ENCODE measurements around the gene HOMEZ. TPM values are rescaled to one million over a fixed set of nuclear protein-coding genes. Genes with fewer than 3 reads are reported as not detected.

The HOMEZ gene
- total RNA-seq, 1 experiment from 2014 or later = 6.2 TPM

- no peak for DNase-seq
- Histone ChIP-seq H3K27me3 (ENCODE audit: insufficient read depth, low read length) (no peaks in the 10 kb centered on the region), H2BK12ac (ENCODE audit: insufficient read length, low read depth, low read length) (no peak overlapping the region), H2BK20ac (ENCODE audit: low read depth, low read length, poor library complexity, severe bottlenecking) (no peak overlapping the region), H3K4ac (ENCODE audit: low read depth, low read length) (no peak overlapping the region; the same call in 1 of the 2 replicates), H3K9ac (ENCODE audit: extremely low read depth, insufficient read length, low read length) (peak overlapping the region; percentile 97), H3K9me3 (ENCODE audit: control insufficient read depth, low read depth, low read length) (no peaks in the 10 kb centered on the region), H2BK120ac (ENCODE audit: low read depth, low read length, poor library complexity, severe bottlenecking) (peak overlapping the region; percentile 91), H3K27ac (ENCODE audit: insufficient read length, low read depth, low read length) (no peak overlapping the region), H2AK5ac (ENCODE audit: insufficient read length, low read length) (no peak overlapping the region), H3K79me2 (ENCODE audit: insufficient read depth, low read length) (peaks cover 10% of the 10 kb centered on the region; the same call in 1 of the 2 replicates), H2BK15ac (ENCODE audit: low read depth, low read length) (no peak overlapping the region), H4K91ac (ENCODE audit: insufficient read length, low read depth, low read length) (no peak overlapping the region), H2AFZ (ENCODE audit: low read length) (no peak overlapping the region), H2BK5ac (ENCODE audit: insufficient read length, low read length) (no peak overlapping the region), H4K5ac (ENCODE audit: insufficient read length, low read depth, low read length) (peak overlapping the region; percentile 24), H4K20me1 (ENCODE audit: control insufficient read depth, insufficient read depth, insufficient read length) (no peaks in the 10 kb centered on the region), H3K18ac (ENCODE audit: insufficient read length, low read depth, low read length) (peak overlapping the region; percentile 82), H3K14ac (ENCODE audit: insufficient read depth, low read length) (peak overlapping the region; percentile 87; the same call in 1 of the 2 replicates), H4K8ac (replicated peaks; ENCODE audit: insufficient read length, low read depth, low read length) (no peak overlapping the region), H3K4me2 (ENCODE audit: insufficient read depth, insufficient read length, low read length) (peak overlapping the region; percentile 94), H3T11ph (ENCODE audit: low read length) (no peak overlapping the region), H3K56ac (ENCODE audit: insufficient read length, low read depth, low read length) (no peak overlapping the region), H3K79me1 (ENCODE audit: insufficient read depth, low read depth, low read length, poor library complexity, severe bottlenecking) (peaks cover 4% of the 10 kb centered on the region), H3K23me2 (ENCODE audit: insufficient read length, low read depth, low read length, poor library complexity, severe bottlenecking) (peaks cover 13% of the 10 kb centered on the region), H3K4me1 (ENCODE audit: insufficient read depth, low read length) (peaks cover 3% of the 10 kb centered on the region; the same call in 1 of the 2 replicates), H3K23ac (ENCODE audit: insufficient read length, low read depth, low read length) (no peak overlapping the region)
- Mint-ChIP-seq H3K27me3 (ENCODE audit: low read depth) (no peaks in the 10 kb centered on the region), H3K36me3 (ENCODE audit: insufficient read depth in 1 of 3, low read depth in 3 of 3) (peaks cover 34 to 51% (median 48%) of the 10 kb centered on the region in 3 experiments), H3K27ac (peak overlapping the region; percentile 89 to 99 (median 97)), H3K4me1 (peaks cover 22 to 28% of the 10 kb centered on the region in 2 experiments), H3K4me3 (peak overlapping the region; percentile 95 to 97), H3K9me3 (no peaks in the 10 kb centered on the region; a peak in 1 of 5 replicates)
- no CpG with 5 or more reads among the region's 64 CpGs for WGBS (ENCODE audit: extremely low coverage, insufficient read length, low lambda C conversion rate)
- TF ChIP-seq CTCF (conservative IDR thresholded peaks at IDR 0.05) = no peak
These were observed 35.9 kb upstream of the HOMEZ start for GRCh38 chr14:23321572-23322547.
